ENCODE measurements around the gene OSBPL3.

The OSBPL3 gene

GRCh38 chr7:24891311-24891735, 88.7 kb downstream of the OSBPL3 start:
- DNase-seq, result no peak

- DNase-seq, result no peak
These were observed 90.4 kb downstream of the OSBPL3 start for GRCh38 chr7:24889611-24890010.

GRCh38 chr7:24888653-24889052, 91.3 kb downstream of the OSBPL3 start:
- DNase-seq, result no peak

- no peak for DNase-seq
These were observed 94.3 kb downstream of the OSBPL3 start for GRCh38 chr7:24885716-24886115.

- peak; percentile 10 for DNase-seq
These were observed 94.7 kb downstream of the OSBPL3 start for GRCh38 chr7:24885305-24885704.

GRCh38 chr7:24884401-24884800, 95.6 kb downstream of the OSBPL3 start:
- peak; percentile 49 for DNase-seq

- no peak for DNase-seq
These were observed 96.4 kb downstream of the OSBPL3 start for GRCh38 chr7:24883622-24884013.

- DNase-seq, result no peak
These were observed 96.9 kb downstream of the OSBPL3 start for GRCh38 chr7:24882989-24883621.

- DNase-seq, result no peak
These were observed 98.4 kb downstream of the OSBPL3 start for GRCh38 chr7:24881623-24882022.

- no peak for DNase-seq
These were observed 99.1 kb downstream of the OSBPL3 start for GRCh38 chr7:24880886-24881285.

GRCh38 chr7:24879291-24879690, 100.7 kb downstream of the OSBPL3 start:
- DNase-seq, result no peak

GRCh38 chr7:24877790-24878311, 102.1 kb downstream of the OSBPL3 start:
- DNase-seq, result no peak

- DNase-seq, result no peak
These were observed 105.2 kb downstream of the OSBPL3 start for GRCh38 chr7:24874791-24875190.

- DNase-seq, result no peak
These were observed 106.0 kb downstream of the OSBPL3 start for GRCh38 chr7:24873944-24874343.

GRCh38 chr7:24871770-24872169, 108.2 kb downstream of the OSBPL3 start:
- no peak for DNase-seq

GRCh38 chr7:24870766-24871165, 109.2 kb downstream of the OSBPL3 start:
- DNase-seq, result no peak

- DNase-seq, result no peak
These were observed 110.4 kb downstream of the OSBPL3 start for GRCh38 chr7:24869572-24869971.

- DNase-seq, result no peak
These were observed 111.2 kb downstream of the OSBPL3 start for GRCh38 chr7:24868741-24869140.

- DNase-seq, result no peak
These were observed 113.9 kb downstream of the OSBPL3 start for GRCh38 chr7:24866004-24866615.

- DNase-seq, result no peak
These were observed 115.7 kb downstream of the OSBPL3 start for GRCh38 chr7:24864214-24864817.

- DNase-seq, result no peak
These were observed 116.4 kb downstream of the OSBPL3 start for GRCh38 chr7:24863626-24864025.

GRCh38 chr7:24862461-24862860, 117.5 kb downstream of the OSBPL3 start:
- no peak for DNase-seq

GRCh38 chr7:24861336-24861735, 118.6 kb downstream of the OSBPL3 start:
- no peak for DNase-seq

- DNase-seq, result no peak
These were observed 119.4 kb downstream of the OSBPL3 start for GRCh38 chr7:24860611-24861010.

All from DMS79 (cell line).